Tibial nerve (tissue), 4 donors: Measurements from ENCODE around the gene JARID2. TPM values are rescaled to one million over a fixed set of nuclear protein-coding genes. Genes with fewer than 3 reads are reported as not detected.

Experiments
- DNase-seq, 2 donors: peaks; one replicate each; pipeline ENCODE4 v3.0.0-alpha.2; 2019; ENCODE audit warnings: low spot score in 2 of 2
- H3K27ac ChIP-seq, 4 donors: fragments of 200-600 bp; sonication (generic) in 3 of 4; one replicate each; pipeline ENCODE4 v1.5.1; 2017 to 2019; ENCODE audit warnings: mild to moderate bottlenecking in 1 of 4
- H3K27me3 ChIP-seq, 2 donors: fragments of 200-600 bp; sonication (generic) in 1 of 2; one replicate each; pipeline versions ENCODE4 v1.5.1 to v1.6.0; 2017 to 2019
- H3K36me3 ChIP-seq, 3 donors: fragments of 200-600 bp; sonication (generic); one replicate each; pipeline ENCODE4 v1.5.1; 2018 to 2019
- H3K4me1 ChIP-seq, 4 donors: fragments of 200-600 bp; sonication (generic) in 3 of 4; one replicate each; pipeline ENCODE4 v1.5.1; 2017 to 2019
- H3K4me3 ChIP-seq, 4 donors: fragments of 200-600 bp; sonication (generic) in 3 of 4; one replicate each; pipeline ENCODE4 v1.5.1; 2017 to 2019; ENCODE audit warnings: mild to moderate bottlenecking in 1 of 4, moderate library complexity in 1 of 4
- H3K9me3 ChIP-seq, 4 donors: fragments of 200-600 bp; sonication (generic) in 3 of 4; one replicate each; pipeline ENCODE4 v1.5.1; 2017 to 2019
- CTCF ChIP-seq, 5 experiments: fragments of 200-600 bp in 3 of 5; fragments of 450-650 bp in 2 of 5; sonication (generic) in 3 of 5; IDR thresholded peaks; one replicate each; pipeline ENCODE4 v1.5.1; 2016 to 2019; ENCODE audit warnings: antibody characterized with exemption in 5 of 5, mild to moderate bottlenecking in 3 of 5, moderate library complexity in 2 of 5
- EP300 ChIP-seq, 2 donors: sonication (generic); formaldehyde crosslinking; IDR thresholded peaks; one replicate each; pipeline ENCODE4 v1.6.1; 2017; ENCODE audit warnings: antibody characterized with exemption in 2 of 2, mild to moderate bottlenecking in 1 of 2
- POLR2A ChIP-seq, 2 donors: fragments of 450-650 bp; IDR thresholded peaks; one replicate each; pipeline ENCODE4 v1.6.1; 2017; ENCODE audit warnings: antibody characterized with exemption in 2 of 2, mild to moderate bottlenecking in 2 of 2, moderate library complexity in 2 of 2
- WGBS, 2 donors: methylation state at CpG; one replicate each; pipeline ENCODE4 v1.1.5; 2018; 5-methylcytosine and 5-hydroxymethylcytosine counted together
- total RNA-seq, 4 donors: library from RNA; depleted of rRNA; stranded (reverse); fragments of >200 nt; gene quantifications; one replicate each; pipeline ENCODE4 v1.1.0, GENCODE V29; 2016

Gene JARID2
- total RNA-seq, 4 donors from 2014 or later = 9.0 to 26.1 (median 9.8) TPM

GRCh38 chr6:15437090-15437635 lies 191.3 kb downstream of the JARID2 start:
- H3K27me3 ChIP-seq = no peaks in the 10 kb centered on the region
- peaks cover 0 to 64% (median 20%) of the 10 kb centered on the region in 4 donors for H3K4me1 ChIP-seq
- TF ChIP-seq POLR2A (IDR thresholded peaks at IDR 0.05) (no peak), CTCF (IDR thresholded peaks at IDR 0.05) (no peak), EP300 (IDR thresholded peaks at IDR 0.05) (no peak)
- 74 to 81% methylated on average over 3 of the region's 3 CpGs for WGBS, 2 donors
- no peak overlapping the region for H3K27ac ChIP-seq
- no peak for DNase-seq
- H3K4me3 ChIP-seq = no peak overlapping the region
- peaks cover 0 to 10% (median 3%) of the 10 kb centered on the region in 4 donors for H3K9me3 ChIP-seq
- H3K36me3 ChIP-seq = no peaks in the 10 kb centered on the region

GRCh38 chr6:15439410-15440025 lies 193.6 kb downstream of the JARID2 start:
- no peak for TF ChIP-seq CTCF (IDR thresholded peaks at IDR 0.05)
- TF ChIP-seq POLR2A (IDR thresholded peaks at IDR 0.05) = no peak
- TF ChIP-seq EP300 (IDR thresholded peaks at IDR 0.05) = no peak
- peaks cover 0 to 7% (median 3%) of the 10 kb centered on the region in 4 donors for H3K9me3 ChIP-seq
- 72 to 79% methylated on average over 3 of the region's 3 CpGs for WGBS, 2 donors

GRCh38 chr6:15440040-15440439 lies 194.2 kb downstream of the JARID2 start:
- peaks cover 0 to 77% (median 21%) of the 10 kb centered on the region in 4 donors for H3K4me1 ChIP-seq
- H3K27ac ChIP-seq = no peak overlapping the region
- no peak for TF ChIP-seq CTCF (IDR thresholded peaks at IDR 0.05)
- TF ChIP-seq EP300 (IDR thresholded peaks at IDR 0.05) = no peak
- TF ChIP-seq POLR2A (IDR thresholded peaks at IDR 0.05) = no peak
- DNase-seq = no peak
- no peaks in the 10 kb centered on the region for H3K27me3 ChIP-seq
- no peaks in the 10 kb centered on the region for H3K36me3 ChIP-seq
- H3K9me3 ChIP-seq = peaks cover 0 to 2% (median under 1%) of the 10 kb centered on the region in 4 donors
- WGBS, 2 donors = 72 to 82% methylated on average over 9 of the region's 9 CpGs
- H3K4me3 ChIP-seq = no peak overlapping the region

More at GRCh38 chr6:15439410-15440025, 193.6 kb downstream of the JARID2 start:
- Histone ChIP-seq H3K27ac (no peak overlapping the region), H3K4me1 (peaks cover 0 to 72% (median 19%) of the 10 kb centered on the region in 4 donors), H3K4me3 (no peak overlapping the region), H3K36me3 (no peaks in the 10 kb centered on the region), H3K27me3 (no peaks in the 10 kb centered on the region)
- DNase-seq = no peak

- Histone ChIP-seq H3K36me3 (no peaks in the 10 kb centered on the region), H3K9me3 (no peaks in the 10 kb centered on the region), H3K27ac (peak overlapping the region in 1 of 4 donors; percentile 30), H3K4me3 (no peak overlapping the region), H3K27me3 (no peaks in the 10 kb centered on the region), H3K4me1 (peaks cover 0 to 81% (median 24%) of the 10 kb centered on the region in 4 donors)
- WGBS, 2 donors = 65 to 68% methylated on average over 7 of the region's 7 CpGs
- peak in 1 of 2 donors; percentile 83 for DNase-seq
- TF ChIP-seq POLR2A (IDR thresholded peaks at IDR 0.05) (no peak), EP300 (IDR thresholded peaks at IDR 0.05) (peak in 1 of 2 donors; percentile 44), CTCF (IDR thresholded peaks at IDR 0.05) (peak; percentile 65 to 83 (median 74))
These were observed 195.5 kb downstream of the JARID2 start for GRCh38 chr6:15441215-15441868.

- Histone ChIP-seq H3K27me3 (no peaks in the 10 kb centered on the region), H3K4me3 (no peak overlapping the region), H3K9me3 (no peaks in the 10 kb centered on the region), H3K36me3 (no peaks in the 10 kb centered on the region), H3K4me1 (peaks cover 0 to 81% (median 24%) of the 10 kb centered on the region in 4 donors), H3K27ac (peak overlapping the region in 1 of 4 donors; percentile 52)
- WGBS, 2 donors = 63 to 64% methylated on average over 4 of the region's 4 CpGs
- DNase-seq = no peak
- peak in 1 of 2 donors; percentile 39 for TF ChIP-seq EP300 (IDR thresholded peaks at IDR 0.05)
- no peak for TF ChIP-seq CTCF (IDR thresholded peaks at IDR 0.05)
These were observed 196.1 kb downstream of the JARID2 start for GRCh38 chr6:15441981-15442380.
